Testis (tissue), 3 donors: ENCODE data around the gene SEMA3E. TPM values are rescaled to one million over a fixed set of nuclear protein-coding genes. Genes with fewer than 3 reads are reported as not detected.

Experiments used
- DNase-seq: peaks from one replicate; pipeline ENCODE4 v3.0.0-alpha.2; 2019
- H3K27ac ChIP-seq, 2 donors: fragments of 200-600 bp; sonication (generic); one replicate each; pipeline ENCODE4 v1.5.1; 2019
- H3K27me3 ChIP-seq: fragments of 200-600 bp; sonication (generic); one replicate; pipeline ENCODE4 v1.5.1; 2019
- H3K36me3 ChIP-seq: fragments of 200-600 bp; sonication (generic); one replicate; pipeline ENCODE4 v1.5.1; 2017; ENCODE audit warnings: low read depth; ENCODE audit errors: missing control alignments
- H3K4me1 ChIP-seq: fragments of 200-600 bp; sonication (generic); one replicate; pipeline ENCODE4 v1.5.1; 2019
- H3K4me3 ChIP-seq, 2 donors: fragments of 200-600 bp; sonication (generic); one replicate each; pipeline ENCODE4 v1.5.1; 2017 to 2019
- H3K9me3 ChIP-seq: fragments of 200-600 bp; sonication (generic); one replicate; pipeline ENCODE4 v1.5.1; 2017
- POLR2A ChIP-seq: fragments of 450-650 bp; IDR thresholded peaks from one replicate; pipeline ENCODE4 v1.6.1; 2017; ENCODE audit warnings: antibody characterized with exemption, mild to moderate bottlenecking, moderate library complexity
- WGBS, 2 donors: methylation state at CpG; one replicate each; pipeline ENCODE4 v1.1.5; 2018; 5-methylcytosine and 5-hydroxymethylcytosine counted together
- intact Hi-C: fragments of 100-400 bp; cut with DNase I; formaldehyde crosslinking; loops from one replicate; pipeline ENCODE4 v1.15.1; 2023; ENCODE audit warnings: low total_unique reads
- polyA plus RNA-seq: library from polyadenylated mRNA; stranded (reverse); fragments of 350-450 nt; fragmentation: Illumina TruSeq; extraction: RNeasy Lipid Tissue Mini Kit (QIAGEN cat#74804); gene quantifications from one replicate; pipeline ENCODE4 v1.2.3, GENCODE V29; 2014; ENCODE audit warnings: low read depth, low replicate concordance; ENCODE audit not compliant: insufficient read depth
- total RNA-seq, 2 donors: library from RNA; depleted of rRNA; stranded (reverse); fragments of >200 nt; gene quantifications; one replicate each; pipeline ENCODE4 v1.2.3, GENCODE V29; 2016
- TF ChIP-seq, protein P1 (sequence below), 3 experiments: fragments of 450-650 bp in 2 of 3; fragments of 200-600 bp in 1 of 3; sonication (generic) in 1 of 3; IDR thresholded peaks; one replicate each; pipeline ENCODE4 v1.5.1; 2016 to 2019; ENCODE audit warnings: antibody characterized with exemption in 3 of 3, mild to moderate bottlenecking in 2 of 3, moderate library complexity in 1 of 3

The SEMA3E gene
- total and polyA plus RNA-seq, 3 donors from 2014 or later = 0.19 to 0.47 (median 0.36) TPM

- Histone ChIP-seq H3K9me3 (no peaks in the 10 kb centered on the region), H3K4me3 (no peak overlapping the region), H3K27me3 (no peaks in the 10 kb centered on the region), H3K36me3 (no peaks in the 10 kb centered on the region), H3K4me1 (no peaks in the 10 kb centered on the region), H3K27ac (no peak overlapping the region)
- 84 to 86% methylated on average over 2 of the region's 2 CpGs for WGBS, 2 donors
- no peak for DNase-seq
- intact Hi-C loops = no loop called here
- TF ChIP-seq POLR2A = no peak
- TF ChIP-seq, protein P1, sequence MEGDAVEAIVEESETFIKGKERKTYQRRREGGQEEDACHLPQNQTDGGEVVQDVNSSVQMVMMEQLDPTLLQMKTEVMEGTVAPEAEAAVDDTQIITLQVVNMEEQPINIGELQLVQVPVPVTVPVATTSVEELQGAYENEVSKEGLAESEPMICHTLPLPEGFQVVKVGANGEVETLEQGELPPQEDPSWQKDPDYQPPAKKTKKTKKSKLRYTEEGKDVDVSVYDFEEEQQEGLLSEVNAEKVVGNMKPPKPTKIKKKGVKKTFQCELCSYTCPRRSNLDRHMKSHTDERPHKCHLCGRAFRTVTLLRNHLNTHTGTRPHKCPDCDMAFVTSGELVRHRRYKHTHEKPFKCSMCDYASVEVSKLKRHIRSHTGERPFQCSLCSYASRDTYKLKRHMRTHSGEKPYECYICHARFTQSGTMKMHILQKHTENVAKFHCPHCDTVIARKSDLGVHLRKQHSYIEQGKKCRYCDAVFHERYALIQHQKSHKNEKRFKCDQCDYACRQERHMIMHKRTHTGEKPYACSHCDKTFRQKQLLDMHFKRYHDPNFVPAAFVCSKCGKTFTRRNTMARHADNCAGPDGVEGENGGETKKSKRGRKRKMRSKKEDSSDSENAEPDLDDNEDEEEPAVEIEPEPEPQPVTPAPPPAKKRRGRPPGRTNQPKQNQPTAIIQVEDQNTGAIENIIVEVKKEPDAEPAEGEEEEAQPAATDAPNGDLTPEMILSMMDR (IDR thresholded peaks at IDR 0.05) = no peak
Measured at GRCh38 chr7:83486536-83486935, 162.4 kb downstream of the SEMA3E start.

DNA sequence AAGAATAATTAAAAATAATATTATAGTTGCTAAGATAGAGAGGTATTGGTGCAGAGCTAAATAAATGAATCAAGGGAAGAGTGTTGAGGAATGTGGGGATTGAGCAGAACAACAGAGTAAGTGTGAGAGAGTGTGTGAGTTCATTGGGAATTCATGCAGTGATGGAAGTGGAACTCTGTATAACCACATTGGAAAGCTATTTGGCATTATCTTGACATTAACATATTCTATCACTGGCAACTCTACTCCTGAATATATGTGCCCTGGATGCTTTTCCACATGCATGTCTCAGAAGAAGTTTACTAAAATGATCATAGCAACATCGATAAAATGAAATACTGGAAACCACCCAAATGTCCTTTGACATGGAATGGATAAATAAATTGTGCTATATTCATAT, 164.1 kb downstream of the SEMA3E start:
- TF ChIP-seq, protein P1 (IDR thresholded peaks at IDR 0.05) = no peak
- no peak for TF ChIP-seq POLR2A
- Histone ChIP-seq H3K4me3 (no peak overlapping the region), H3K36me3 (no peaks in the 10 kb centered on the region), H3K27ac (no peak overlapping the region), H3K4me1 (no peaks in the 10 kb centered on the region), H3K9me3 (no peaks in the 10 kb centered on the region), H3K27me3 (no peaks in the 10 kb centered on the region)
- WGBS, 2 donors = 68 to 79% methylated on average over 1 of the region's 1 CpG
- intact Hi-C loops = no loop called here
- no peak for DNase-seq

DNA sequence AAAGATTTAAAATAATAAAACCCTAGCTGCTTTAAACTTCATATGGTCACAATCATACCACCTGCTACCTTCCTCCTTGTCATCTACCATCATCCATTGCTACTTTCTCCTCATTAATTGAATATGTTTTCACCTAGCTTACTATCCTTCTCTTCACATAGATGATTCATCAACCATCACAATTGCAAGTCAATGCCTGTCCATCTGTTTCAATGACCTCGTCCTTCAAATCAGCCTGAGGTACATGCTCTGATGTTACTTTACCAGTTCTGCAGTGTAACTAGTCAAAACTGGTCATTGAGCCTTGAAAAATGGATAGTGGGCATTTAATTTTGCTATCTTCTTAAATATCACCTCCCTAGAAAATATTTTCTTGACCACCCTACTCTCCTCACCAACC, 164.7 kb downstream of the SEMA3E start:
- WGBS, 2 donors = 80 to 89% methylated on average over 1 of the region's 1 CpG

DNA sequence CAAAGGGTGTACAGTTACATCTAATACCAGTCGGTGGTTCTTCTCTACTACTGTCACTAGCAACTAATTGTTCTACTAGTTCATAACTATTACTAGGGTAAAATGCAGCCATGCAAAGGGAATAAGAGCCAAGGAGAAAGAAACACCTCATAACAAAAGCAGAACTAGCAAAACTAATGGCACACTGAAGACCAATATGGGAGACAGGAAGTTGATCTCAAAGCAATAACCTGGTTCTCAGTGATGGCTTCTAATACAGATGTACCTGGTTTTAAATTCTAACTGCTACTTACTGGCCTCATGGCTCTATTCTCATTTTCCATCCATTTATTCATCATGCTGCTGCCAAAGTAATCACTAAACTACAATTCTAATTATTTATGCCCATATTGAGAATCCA, 170.3 kb downstream of the SEMA3E start:
- H3K4me1 ChIP-seq = no peaks in the 10 kb centered on the region
- H3K27ac ChIP-seq = no peak overlapping the region
- intact Hi-C loops = no loop called here
- no peaks in the 10 kb centered on the region for H3K9me3 ChIP-seq
- 74 to 84% methylated on average over 1 of the region's 1 CpG for WGBS, 2 donors
- no peak for DNase-seq
- H3K36me3 ChIP-seq = no peaks in the 10 kb centered on the region
- H3K27me3 ChIP-seq = no peaks in the 10 kb centered on the region
- H3K4me3 ChIP-seq = no peak overlapping the region
- TF ChIP-seq POLR2A = no peak
- TF ChIP-seq, protein P1 (IDR thresholded peaks at IDR 0.05) = no peak

More for the DNA sequence above, 164.7 kb downstream of the SEMA3E start:
- Histone ChIP-seq H3K4me1 (no peaks in the 10 kb centered on the region), H3K9me3 (no peaks in the 10 kb centered on the region), H3K36me3 (no peaks in the 10 kb centered on the region), H3K27me3 (no peaks in the 10 kb centered on the region), H3K27ac (no peak overlapping the region), H3K4me3 (no peak overlapping the region)
- DNase-seq = no peak
- intact Hi-C loops = no loop called here
- TF ChIP-seq POLR2A = no peak
- TF ChIP-seq, protein P1 (IDR thresholded peaks at IDR 0.05) = no peak

DNA sequence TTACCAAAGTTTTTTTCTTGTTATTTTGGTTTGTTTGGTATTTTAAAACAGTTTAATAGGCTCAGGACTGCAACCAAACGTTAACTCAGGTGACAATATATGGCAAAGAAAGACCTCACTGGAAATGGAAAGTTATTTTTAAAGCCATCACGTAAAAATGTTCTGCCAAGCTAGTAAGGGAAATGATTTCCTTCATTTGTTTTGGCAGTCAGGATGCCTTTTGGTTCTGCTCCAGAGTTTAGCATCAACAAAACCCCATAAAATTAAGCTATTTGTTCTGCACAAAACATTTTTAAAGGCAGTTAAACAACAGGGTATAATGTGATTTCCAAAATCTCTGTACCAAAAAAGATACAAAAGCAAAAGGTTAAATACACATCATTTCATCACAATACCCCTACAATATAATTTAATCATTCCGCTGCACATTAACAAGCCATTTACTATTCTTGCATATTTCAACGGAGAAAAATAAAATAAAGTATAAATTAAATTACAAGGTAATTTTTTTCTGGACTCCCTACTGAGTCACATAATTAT, 172.4 kb downstream of the SEMA3E start:
- no peaks in the 10 kb centered on the region for H3K27me3 ChIP-seq
- H3K36me3 ChIP-seq = no peaks in the 10 kb centered on the region
- intact Hi-C loops = no loop called here
- no peak for DNase-seq
- TF ChIP-seq, protein P1 (IDR thresholded peaks at IDR 0.05) = no peak
- no peak for TF ChIP-seq POLR2A
- H3K9me3 ChIP-seq = no peaks in the 10 kb centered on the region
- H3K4me1 ChIP-seq = no peaks in the 10 kb centered on the region
- H3K27ac ChIP-seq = no peak overlapping the region
- 48 to 54% methylated on average over 4 of the region's 4 CpGs for WGBS, 2 donors
- H3K4me3 ChIP-seq = no peak overlapping the region
